Measurements from ENCODE around the gene TFR2. TPM values are rescaled to one million over a fixed set of nuclear protein-coding genes. Genes with fewer than 3 reads are reported as not detected.

Gene TFR2
- total and polyA plus RNA-seq, 2 of the 13 experiments (the other 11 are each of a cell fraction or from before 2014, with no cell fraction given): 36.9 to 64.2 TPM

GRCh38 chr7:100585511-100586265, 55.7 kb downstream of the TFR2 start, which contains the start of gene LRCH4 (continued):
- TF ChIP-seq CSRNP1 (CRISPR knock-in tag; IDR thresholded peaks at IDR 0.05) (peak; percentile 68; the same call in 1 of the 2 replicates), ZBTB25 (CRISPR knock-in tag; IDR thresholded peaks at IDR 0.05) (peak; percentile 95), GFI1 (CRISPR knock-in tag; IDR thresholded peaks at IDR 0.05; ENCODE audit: borderline replicate concordance) (peak; percentile 37; the same call in 1 of the 2 replicates), ZNF558 (CRISPR knock-in tag; IDR thresholded peaks at IDR 0.05; ENCODE audit: borderline replicate concordance) (0 out of 2 replicates have a peak, but pooled peaks have one; percentile 42), ZBTB44 (CRISPR knock-in tag; IDR thresholded peaks at IDR 0.05) (peak; percentile 72; the same call in 1 of the 2 replicates), ZBTB8A (CRISPR knock-in tag; IDR thresholded peaks at IDR 0.05; ENCODE audit: borderline replicate concordance, low read depth) (no peak), TCF7 (IDR thresholded peaks at IDR 0.05; ENCODE audit: low read depth) (no peak), TBL1XR1 (IDR thresholded peaks at IDR 0.05; ENCODE audit: borderline replicate concordance, low read length, partially characterized antibody) (peak; percentile 16), ZNF83 (CRISPR knock-in tag; IDR thresholded peaks at IDR 0.05; ENCODE audit: borderline replicate concordance) (no peak), ZFP36 (IDR thresholded peaks at IDR 0.05; ENCODE audit: borderline replicate concordance, low read depth, low read length, partially characterized antibody) (no peak), SAFB2 (CRISPR knock-in tag; IDR thresholded peaks at IDR 0.05; ENCODE audit: borderline replicate concordance, low read depth) (no peak), ZNF331 (CRISPR knock-in tag; IDR thresholded peaks at IDR 0.05) (peak; percentile 70; the same call in 1 of the 2 replicates), ZNF276 (CRISPR knock-in tag; IDR thresholded peaks at IDR 0.05; ENCODE audit: low read depth) (no peak; the same call in 1 of the 2 replicates), NFKB2 (CRISPR knock-in tag; IDR thresholded peaks at IDR 0.05; ENCODE audit: borderline replicate concordance) (0 out of 2 replicates have a peak, but pooled peaks have one; percentile 11), TIGD3 (CRISPR knock-in tag; IDR thresholded peaks at IDR 0.05; ENCODE audit: borderline replicate concordance) (no peak), DZIP1 (CRISPR knock-in tag; IDR thresholded peaks at IDR 0.05) (no peak)
